ENCODE results near the gene HOXB7. TPM values are rescaled to one million over a fixed set of nuclear protein-coding genes. Genes with fewer than 3 reads are reported as not detected.

Gene HOXB7
- total and polyA plus RNA-seq, 2 of the 13 experiments (the other 11 are each of a cell fraction or from before 2014, with no cell fraction given): 0.04 TPM; not detected in 1

- TF ChIP-seq SOX13 (IDR thresholded peaks at IDR 0.05) (no peak), SOX13 (CRISPR knock-in tag; conservative IDR thresholded peaks at IDR 0.05 in 1 of 2, IDR thresholded peaks at IDR 0.05 in 1 of 2) (no peak), ERF (CRISPR knock-in tag; IDR thresholded peaks at IDR 0.05) (no peak), HOXA9 (CRISPR knock-in tag; IDR thresholded peaks at IDR 0.05; ENCODE audit: borderline replicate concordance) (no peak), KMT2B (CRISPR knock-in tag; IDR thresholded peaks at IDR 0.05) (no peak), NFE2L2 (IDR thresholded peaks at IDR 0.05; ENCODE audit: low read length) (no peak), ZNF224 (CRISPR knock-in tag; IDR thresholded peaks at IDR 0.05) (no peak)
- TF ChIP-seq, protein P1, sequence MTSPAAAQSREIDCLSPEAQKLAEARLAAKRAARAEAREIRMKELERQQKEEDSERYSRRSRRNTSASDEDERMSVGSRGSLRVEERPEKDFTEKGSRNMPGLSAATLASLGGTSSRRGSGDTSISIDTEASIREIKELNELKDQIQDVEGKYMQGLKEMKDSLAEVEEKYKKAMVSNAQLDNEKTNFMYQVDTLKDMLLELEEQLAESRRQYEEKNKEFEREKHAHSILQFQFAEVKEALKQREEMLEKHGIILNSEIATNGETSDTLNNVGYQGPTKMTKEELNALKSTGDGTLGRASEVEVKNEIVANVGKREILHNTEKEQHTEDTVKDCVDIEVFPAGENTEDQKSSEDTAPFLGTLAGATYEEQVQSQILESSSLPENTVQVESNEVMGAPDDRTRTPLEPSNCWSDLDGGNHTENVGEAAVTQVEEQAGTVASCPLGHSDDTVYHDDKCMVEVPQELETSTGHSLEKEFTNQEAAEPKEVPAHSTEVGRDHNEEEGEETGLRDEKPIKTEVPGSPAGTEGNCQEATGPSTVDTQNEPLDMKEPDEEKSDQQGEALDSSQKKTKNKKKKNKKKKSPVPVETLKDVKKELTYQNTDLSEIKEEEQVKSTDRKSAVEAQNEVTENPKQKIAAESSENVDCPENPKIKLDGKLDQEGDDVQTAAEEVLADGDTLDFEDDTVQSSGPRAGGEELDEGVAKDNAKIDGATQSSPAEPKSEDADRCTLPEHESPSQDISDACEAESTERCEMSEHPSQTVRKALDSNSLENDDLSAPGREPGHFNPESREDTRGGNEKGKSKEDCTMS (CRISPR knock-in tag; conservative IDR thresholded peaks at IDR 0.05): no peak
- TF ChIP-seq, protein P2, sequence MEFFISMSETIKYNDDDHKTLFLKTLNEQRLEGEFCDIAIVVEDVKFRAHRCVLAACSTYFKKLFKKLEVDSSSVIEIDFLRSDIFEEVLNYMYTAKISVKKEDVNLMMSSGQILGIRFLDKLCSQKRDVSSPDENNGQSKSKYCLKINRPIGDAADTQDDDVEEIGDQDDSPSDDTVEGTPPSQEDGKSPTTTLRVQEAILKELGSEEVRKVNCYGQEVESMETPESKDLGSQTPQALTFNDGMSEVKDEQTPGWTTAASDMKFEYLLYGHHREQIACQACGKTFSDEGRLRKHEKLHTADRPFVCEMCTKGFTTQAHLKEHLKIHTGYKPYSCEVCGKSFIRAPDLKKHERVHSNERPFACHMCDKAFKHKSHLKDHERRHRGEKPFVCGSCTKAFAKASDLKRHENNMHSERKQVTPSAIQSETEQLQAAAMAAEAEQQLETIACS (CRISPR knock-in tag; IDR thresholded peaks at IDR 0.05): no peak
Observed at GRCh38 chr17:48633266-48633677, 22.5 kb upstream of the HOXB7 start (continued).

DNA sequence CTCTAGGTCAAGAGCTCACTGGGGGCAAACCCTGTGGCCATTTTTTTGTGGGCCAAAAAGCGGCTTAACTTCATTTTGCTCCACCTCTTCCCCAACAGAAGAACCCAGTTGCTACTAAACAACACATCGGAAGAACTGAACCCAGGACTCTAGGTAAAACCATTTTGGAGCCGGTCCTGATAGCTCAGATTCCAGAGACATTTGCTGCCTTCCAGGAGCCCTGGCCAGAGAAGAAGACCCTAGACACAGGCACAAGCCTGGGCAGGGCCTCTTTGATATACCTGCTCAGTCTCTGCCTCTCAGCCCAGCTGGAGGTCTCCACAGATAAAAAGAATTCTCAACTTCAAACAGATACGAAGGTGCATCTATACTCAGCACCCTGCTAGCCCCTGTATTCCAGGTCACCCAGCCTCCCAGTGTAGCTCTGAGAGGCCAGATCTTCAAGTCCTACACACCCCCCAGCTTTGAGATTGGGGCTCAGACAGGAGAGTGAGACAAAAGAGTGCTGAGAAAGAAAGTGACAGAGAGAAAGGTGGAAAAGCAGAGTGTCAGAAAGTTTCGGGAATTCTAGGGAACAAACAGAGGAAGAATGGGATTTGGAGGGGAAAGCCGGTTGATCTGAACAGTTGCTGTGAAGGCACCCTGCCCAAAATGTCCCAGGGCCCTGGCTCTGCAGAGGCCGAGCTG lies 21.9 kb upstream of the HOXB7 start:
- Histone ChIP-seq H3K4me1 (ENCODE audit: insufficient read depth, low read length) (0 out of 2 replicates have a peak, but pooled peaks cover 4% of the 10 kb centered on the region), H2AFZ (ENCODE audit: low read length) (no peak overlapping the region), H3K9ac (ENCODE audit: insufficient read depth, low read depth, low read length) (no peak overlapping the region), H4K20me1 (ENCODE audit: insufficient read depth, low read length) (no peaks in the 10 kb centered on the region), H3K9me3 (ENCODE audit: low read length) (no peaks in the 10 kb centered on the region), H3K4me2 (ENCODE audit: low read depth, low read length) (no peak overlapping the region), H3K4me3 (replicated peaks in 1 of 3; ENCODE audit: insufficient read depth in 1 of 3, low read depth in 2 of 3, low read length in 3 of 3) (no peak overlapping the region), H3K36me3 (replicated peaks in 1 of 2; ENCODE audit: control insufficient read depth in 1 of 2, insufficient read depth in 2 of 2, low read length in 2 of 2) (no peaks in the 10 kb centered on the region), H3K27ac (ENCODE audit: extremely low read length, insufficient read depth, low read length) (no peak overlapping the region), H3K79me2 (ENCODE audit: insufficient read depth, low read length) (no peaks in the 10 kb centered on the region), H3K27me3 (ENCODE audit: control insufficient read depth in 1 of 2, insufficient read depth in 2 of 2, low read length in 2 of 2) (peaks cover 27 to 97% of the 10 kb centered on the region in 2 experiments)
- ChIA-PET POLR2A (no interaction called here), CTCF (ENCODE audit: low intra/inter-chr PET ratio, low total read pairs) (no interaction called here)
- BruUV-seq (replicated peaks): no TSS peak
- 18% methylated on average over 7 of the region's 7 CpGs for WGBS (ENCODE audit: low lambda C conversion rate)
- in situ Hi-C loops (cut with HindIII; ENCODE audit: extremely low pct_ligation_motif_present, low pct_unique_long_range_greater_than_20kb): no loop called here
- DNase-seq (ENCODE audit: low spot score): no peak
- TF ChIP-seq FOXP4 (CRISPR knock-in tag; IDR thresholded peaks at IDR 0.05) (no peak), FOXP1 (IDR thresholded peaks at IDR 0.05) (no peak), FOXP1 (CRISPR knock-in tag; IDR thresholded peaks at IDR 0.05) (no peak), FOXM1 (CRISPR knock-in tag; IDR thresholded peaks at IDR 0.05) (no peak), GABPA (IDR thresholded peaks at IDR 0.05; ENCODE audit: low read depth, low read length) (no peak), GABPA (CRISPR knock-in tag; IDR thresholded peaks at IDR 0.05; ENCODE audit: low read depth) (no peak), JUN (CRISPR knock-in tag; IDR thresholded peaks at IDR 0.05) (no peak)
- no peak for FAIRE-seq
- intact Hi-C loops (cut with micrococcal nuclease; ENCODE audit: unreplicated experiment): no loop called here
- ATAC-seq: no peak

Data from HepG2 (cell line).